Liver (tissue), 9 donors: ENCODE results near the gene ATP2B3. TPM values are rescaled to one million over a fixed set of nuclear protein-coding genes. Genes with fewer than 3 reads are reported as not detected.

Source experiments
- DNase-seq: peaks from one replicate; pipeline ENCODE4 v3.0.0-alpha.2; 2017; ENCODE audit warnings: low spot score
- H3K27ac ChIP-seq, 2 donors: one replicate each; pipeline ENCODE4 v1.7.0; 2013; ENCODE audit warnings: inconsistent platforms in 2 of 2, low read length in 2 of 2, control low read depth in 1 of 2, low read depth in 1 of 2, mild to moderate bottlenecking in 1 of 2
- H3K27me3 ChIP-seq, 4 donors: one replicate each; pipeline versions ENCODE4 v1.6.1 to v1.7.0; 2013; ENCODE audit warnings: low read length in 3 of 4, inconsistent platforms in 1 of 4, mild to moderate bottlenecking in 1 of 4, moderate library complexity in 1 of 4; ENCODE audit not compliant: control insufficient read depth in 4 of 4, insufficient read depth in 4 of 4
- H3K36me3 ChIP-seq, 4 donors: one replicate each; pipeline versions ENCODE4 v1.6.1 to v1.7.0; 2013; ENCODE audit warnings: low read length in 3 of 4, mild to moderate bottlenecking in 3 of 4, low read depth in 1 of 4, moderate library complexity in 1 of 4; ENCODE audit not compliant: control insufficient read depth in 4 of 4, insufficient read depth in 3 of 4
- H3K4me1 ChIP-seq, 4 donors: one replicate each; pipeline versions ENCODE4 v1.6.1 to v1.7.0; 2013; ENCODE audit warnings: low read length in 3 of 4, mild to moderate bottlenecking in 3 of 4, moderate library complexity in 1 of 4; ENCODE audit not compliant: control insufficient read depth in 4 of 4, insufficient read depth in 4 of 4
- H3K4me3 ChIP-seq, 3 donors: one replicate each; pipeline versions ENCODE4 v1.6.1 to v1.7.0; 2013; ENCODE audit warnings: low read length in 3 of 3, control low read depth in 1 of 3, low read depth in 1 of 3, mild to moderate bottlenecking in 1 of 3
- H3K9ac ChIP-seq, 2 donors: one replicate each; pipeline ENCODE4 v1.7.0; 2013; ENCODE audit warnings: low read length in 2 of 2, mild to moderate bottlenecking in 2 of 2, moderate library complexity in 2 of 2, control low read depth in 1 of 2, low read depth in 1 of 2
- H3K9me3 ChIP-seq, 4 donors: one replicate each; pipeline versions ENCODE4 v1.6.1 to v1.7.0; 2013; ENCODE audit warnings: low read length in 3 of 4; ENCODE audit not compliant: control insufficient read depth in 4 of 4
- FOXA1 ChIP-seq: IDR thresholded peaks from 2 replicates; pipeline ENCODE4 v1.6.1; 2016; ENCODE audit warnings: antibody characterized with exemption
- GABPA ChIP-seq, 2 donors: IDR thresholded peaks in 1 of 2; conservative IDR thresholded peaks in 1 of 2; 2 replicates each; pipeline ENCODE4 v1.6.1; 2016; ENCODE audit warnings: antibody characterized with exemption in 2 of 2, mild to moderate bottlenecking in 1 of 2, moderate library complexity in 1 of 2
- JUND ChIP-seq, 2 donors: IDR thresholded peaks; 2 replicates each; pipeline ENCODE4 v1.6.1; 2016; ENCODE audit warnings: antibody characterized with exemption in 2 of 2
- NR2F2 ChIP-seq: IDR thresholded peaks from 2 replicates; pipeline ENCODE4 v1.6.1; 2016; ENCODE audit warnings: antibody characterized with exemption
- RAD21 ChIP-seq, 2 donors: IDR thresholded peaks; 2 replicates each; pipeline ENCODE4 v1.6.1; 2016; ENCODE audit warnings: antibody characterized with exemption in 2 of 2, mild to moderate bottlenecking in 2 of 2
- SP1 ChIP-seq: IDR thresholded peaks from 2 replicates; pipeline ENCODE4 v1.6.1; 2018; ENCODE audit warnings: antibody characterized with exemption, mild to moderate bottlenecking
- TAF1 ChIP-seq: conservative IDR thresholded peaks from 2 replicates; pipeline ENCODE4 v1.6.1; 2016; ENCODE audit warnings: antibody characterized with exemption, mild to moderate bottlenecking
- YY1 ChIP-seq: IDR thresholded peaks from 2 replicates; pipeline ENCODE4 v1.6.1; 2016; ENCODE audit warnings: antibody characterized with exemption, mild to moderate bottlenecking
- WGBS: extraction: QIAGEN DNeasy Blood & Tissue Kit; methylation state at CpG from one replicate; pipeline ENCODE4 v1.1.7; 2013; 5-methylcytosine and 5-hydroxymethylcytosine counted together
- polyA plus RNA-seq, 2 donors: library from polyadenylated mRNA; stranded (reverse) in 1 of 2; unstranded in 1 of 2; fragments of 200-250 nt in 1 of 2; fragments of >200 nt in 1 of 2; fragmentation: Nextera tagmentation in 1 of 2; extraction: Ambion mirVana in 1 of 2; gene quantifications; one replicate each; pipeline versions ENCODE4 v1.2.1 to v1.2.3, GENCODE V29; 2013 to 2015
- total RNA-seq, 2 donors: library from RNA; depleted of rRNA; stranded (reverse); fragments of >200 nt; gene quantifications; one replicate each; pipeline ENCODE4 v1.2.3, GENCODE V29; 2014
- TF ChIP-seq, protein P1 (sequence below): IDR thresholded peaks from 2 replicates; pipeline ENCODE4 v1.6.1; 2016; ENCODE audit warnings: antibody characterized with exemption
- TF ChIP-seq, protein P2 (sequence below): fragments of 150-350 bp; IDR thresholded peaks from 2 replicates; pipeline ENCODE4 v1.5.1; 2017; ENCODE audit warnings: improper control_type of control experiment, low read depth, low read length; ENCODE audit not compliant: missing input control
- TF ChIP-seq, protein P3 (sequence below): IDR thresholded peaks from 2 replicates; pipeline ENCODE4 v1.6.1; 2016; ENCODE audit warnings: antibody characterized with exemption
- TF ChIP-seq, protein P4 (sequence below): IDR thresholded peaks from 2 replicates; pipeline ENCODE4 v1.6.1; 2016; ENCODE audit warnings: antibody characterized with exemption, mild to moderate bottlenecking
- donor health status: healthy.
- donor health status: healthy.
- donor health status: healthy.
- donor health status: healthy.
- donor health status: healthy.

The ATP2B3 gene
- total and polyA plus RNA-seq, 4 donors: not detected

DNA sequence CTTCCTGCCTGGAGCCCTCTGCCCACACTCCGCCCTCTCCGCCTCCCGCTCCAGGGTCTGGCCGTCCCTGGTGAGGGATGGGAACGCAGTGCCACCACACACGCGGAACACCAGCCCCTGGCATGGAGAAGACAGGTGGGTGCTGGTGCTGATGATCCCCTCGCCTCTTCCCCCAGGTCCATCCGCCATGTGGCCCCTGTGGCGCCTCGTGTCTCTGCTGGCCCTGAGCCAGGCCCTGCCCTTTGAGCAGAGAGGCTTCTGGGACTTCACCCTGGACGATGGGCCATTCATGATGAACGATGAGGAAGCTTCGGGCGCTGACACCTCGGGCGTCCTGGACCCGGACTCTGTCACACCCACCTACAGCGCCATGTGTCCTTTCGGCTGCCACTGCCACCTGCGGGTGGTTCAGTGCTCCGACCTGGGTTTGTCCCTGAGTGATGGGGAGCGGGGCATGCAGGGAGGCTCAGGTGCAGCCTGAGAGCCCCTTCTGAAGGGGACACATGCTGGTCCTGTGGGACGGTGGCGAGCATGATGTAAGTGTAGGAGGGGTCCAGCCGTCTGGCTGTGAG is 12.9 kb upstream of the ATP2B3 start:
- TF ChIP-seq JUND (IDR thresholded peaks at IDR 0.05) (no peak), NR2F2 (no peak), SP1 (no peak)
- TF ChIP-seq, protein P1, sequence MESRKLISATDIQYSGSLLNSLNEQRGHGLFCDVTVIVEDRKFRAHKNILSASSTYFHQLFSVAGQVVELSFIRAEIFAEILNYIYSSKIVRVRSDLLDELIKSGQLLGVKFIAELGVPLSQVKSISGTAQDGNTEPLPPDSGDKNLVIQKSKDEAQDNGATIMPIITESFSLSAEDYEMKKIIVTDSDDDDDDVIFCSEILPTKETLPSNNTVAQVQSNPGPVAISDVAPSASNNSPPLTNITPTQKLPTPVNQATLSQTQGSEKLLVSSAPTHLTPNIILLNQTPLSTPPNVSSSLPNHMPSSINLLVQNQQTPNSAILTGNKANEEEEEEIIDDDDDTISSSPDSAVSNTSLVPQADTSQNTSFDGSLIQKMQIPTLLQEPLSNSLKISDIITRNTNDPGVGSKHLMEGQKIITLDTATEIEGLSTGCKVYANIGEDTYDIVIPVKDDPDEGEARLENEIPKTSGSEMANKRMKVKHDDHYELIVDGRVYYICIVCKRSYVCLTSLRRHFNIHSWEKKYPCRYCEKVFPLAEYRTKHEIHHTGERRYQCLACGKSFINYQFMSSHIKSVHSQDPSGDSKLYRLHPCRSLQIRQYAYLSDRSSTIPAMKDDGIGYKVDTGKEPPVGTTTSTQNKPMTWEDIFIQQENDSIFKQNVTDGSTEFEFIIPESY: no peak
- TF ChIP-seq, protein P2, sequence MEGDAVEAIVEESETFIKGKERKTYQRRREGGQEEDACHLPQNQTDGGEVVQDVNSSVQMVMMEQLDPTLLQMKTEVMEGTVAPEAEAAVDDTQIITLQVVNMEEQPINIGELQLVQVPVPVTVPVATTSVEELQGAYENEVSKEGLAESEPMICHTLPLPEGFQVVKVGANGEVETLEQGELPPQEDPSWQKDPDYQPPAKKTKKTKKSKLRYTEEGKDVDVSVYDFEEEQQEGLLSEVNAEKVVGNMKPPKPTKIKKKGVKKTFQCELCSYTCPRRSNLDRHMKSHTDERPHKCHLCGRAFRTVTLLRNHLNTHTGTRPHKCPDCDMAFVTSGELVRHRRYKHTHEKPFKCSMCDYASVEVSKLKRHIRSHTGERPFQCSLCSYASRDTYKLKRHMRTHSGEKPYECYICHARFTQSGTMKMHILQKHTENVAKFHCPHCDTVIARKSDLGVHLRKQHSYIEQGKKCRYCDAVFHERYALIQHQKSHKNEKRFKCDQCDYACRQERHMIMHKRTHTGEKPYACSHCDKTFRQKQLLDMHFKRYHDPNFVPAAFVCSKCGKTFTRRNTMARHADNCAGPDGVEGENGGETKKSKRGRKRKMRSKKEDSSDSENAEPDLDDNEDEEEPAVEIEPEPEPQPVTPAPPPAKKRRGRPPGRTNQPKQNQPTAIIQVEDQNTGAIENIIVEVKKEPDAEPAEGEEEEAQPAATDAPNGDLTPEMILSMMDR: no peak
- no peak overlapping the region for H3K27ac ChIP-seq
- 74% methylated on average over 26 of the region's 26 CpGs for WGBS
- peaks cover 0 to 4% (median 0%) of the 10 kb centered on the region in 4 donors for H3K4me1 ChIP-seq
- no peaks in the 10 kb centered on the region for H3K9me3 ChIP-seq
- H3K36me3 ChIP-seq: no peaks in the 10 kb centered on the region
- no peak for DNase-seq
- no peaks in the 10 kb centered on the region for H3K27me3 ChIP-seq
- H3K9ac ChIP-seq: no peak overlapping the region
- no peak overlapping the region for H3K4me3 ChIP-seq

DNA sequence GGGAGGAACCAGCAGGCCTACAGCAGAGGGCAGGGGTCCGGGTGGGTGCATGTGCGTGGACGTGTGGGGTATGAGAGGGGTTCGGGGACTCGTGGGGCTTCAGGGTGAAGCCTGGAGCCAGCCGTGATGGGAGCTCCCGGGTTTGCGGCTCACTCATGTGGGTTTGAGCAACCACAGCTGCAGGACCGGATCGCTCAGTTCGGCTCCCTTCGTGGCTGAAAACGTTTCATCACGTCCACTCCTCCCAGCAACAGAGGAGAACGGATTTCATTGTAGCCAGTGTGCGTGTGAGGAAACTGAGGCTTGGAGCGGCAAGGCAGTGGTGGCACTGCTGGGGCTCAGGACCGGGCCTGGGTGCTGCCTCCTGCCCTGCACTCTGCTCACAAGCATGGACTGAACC is 12.1 kb upstream of the ATP2B3 start:
- Histone ChIP-seq H3K4me3 (no peak overlapping the region), H3K27me3 (no peaks in the 10 kb centered on the region), H3K9me3 (no peaks in the 10 kb centered on the region), H3K27ac (no peak overlapping the region), H3K36me3 (no peaks in the 10 kb centered on the region), H3K4me1 (peaks cover 0 to 4% (median 0%) of the 10 kb centered on the region in 4 donors), H3K9ac (no peak overlapping the region)
- DNase-seq: no peak
- 82% methylated on average over 18 of the region's 18 CpGs for WGBS
- no peak for TF ChIP-seq FOXA1
- TF ChIP-seq, protein P3, sequence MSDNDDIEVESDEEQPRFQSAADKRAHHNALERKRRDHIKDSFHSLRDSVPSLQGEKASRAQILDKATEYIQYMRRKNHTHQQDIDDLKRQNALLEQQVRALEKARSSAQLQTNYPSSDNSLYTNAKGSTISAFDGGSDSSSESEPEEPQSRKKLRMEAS: no peak
- TF ChIP-seq JUND (IDR thresholded peaks at IDR 0.05): no peak
- TF ChIP-seq, protein P4, sequence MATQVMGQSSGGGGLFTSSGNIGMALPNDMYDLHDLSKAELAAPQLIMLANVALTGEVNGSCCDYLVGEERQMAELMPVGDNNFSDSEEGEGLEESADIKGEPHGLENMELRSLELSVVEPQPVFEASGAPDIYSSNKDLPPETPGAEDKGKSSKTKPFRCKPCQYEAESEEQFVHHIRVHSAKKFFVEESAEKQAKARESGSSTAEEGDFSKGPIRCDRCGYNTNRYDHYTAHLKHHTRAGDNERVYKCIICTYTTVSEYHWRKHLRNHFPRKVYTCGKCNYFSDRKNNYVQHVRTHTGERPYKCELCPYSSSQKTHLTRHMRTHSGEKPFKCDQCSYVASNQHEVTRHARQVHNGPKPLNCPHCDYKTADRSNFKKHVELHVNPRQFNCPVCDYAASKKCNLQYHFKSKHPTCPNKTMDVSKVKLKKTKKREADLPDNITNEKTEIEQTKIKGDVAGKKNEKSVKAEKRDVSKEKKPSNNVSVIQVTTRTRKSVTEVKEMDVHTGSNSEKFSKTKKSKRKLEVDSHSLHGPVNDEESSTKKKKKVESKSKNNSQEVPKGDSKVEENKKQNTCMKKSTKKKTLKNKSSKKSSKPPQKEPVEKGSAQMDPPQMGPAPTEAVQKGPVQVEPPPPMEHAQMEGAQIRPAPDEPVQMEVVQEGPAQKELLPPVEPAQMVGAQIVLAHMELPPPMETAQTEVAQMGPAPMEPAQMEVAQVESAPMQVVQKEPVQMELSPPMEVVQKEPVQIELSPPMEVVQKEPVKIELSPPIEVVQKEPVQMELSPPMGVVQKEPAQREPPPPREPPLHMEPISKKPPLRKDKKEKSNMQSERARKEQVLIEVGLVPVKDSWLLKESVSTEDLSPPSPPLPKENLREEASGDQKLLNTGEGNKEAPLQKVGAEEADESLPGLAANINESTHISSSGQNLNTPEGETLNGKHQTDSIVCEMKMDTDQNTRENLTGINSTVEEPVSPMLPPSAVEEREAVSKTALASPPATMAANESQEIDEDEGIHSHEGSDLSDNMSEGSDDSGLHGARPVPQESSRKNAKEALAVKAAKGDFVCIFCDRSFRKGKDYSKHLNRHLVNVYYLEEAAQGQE: no peak
- no peak for TF ChIP-seq RAD21 (IDR thresholded peaks at IDR 0.05)
- TF ChIP-seq YY1: no peak
- no peak for TF ChIP-seq NR2F2
- no peak for TF ChIP-seq GABPA (IDR thresholded peaks at IDR 0.05 in 1 of 2, conservative IDR thresholded peaks at IDR 0.05 in 1 of 2)
- TF ChIP-seq TAF1: no peak
